ENCODE data around the gene GRAMD1B.

Gene GRAMD1B

DNA sequence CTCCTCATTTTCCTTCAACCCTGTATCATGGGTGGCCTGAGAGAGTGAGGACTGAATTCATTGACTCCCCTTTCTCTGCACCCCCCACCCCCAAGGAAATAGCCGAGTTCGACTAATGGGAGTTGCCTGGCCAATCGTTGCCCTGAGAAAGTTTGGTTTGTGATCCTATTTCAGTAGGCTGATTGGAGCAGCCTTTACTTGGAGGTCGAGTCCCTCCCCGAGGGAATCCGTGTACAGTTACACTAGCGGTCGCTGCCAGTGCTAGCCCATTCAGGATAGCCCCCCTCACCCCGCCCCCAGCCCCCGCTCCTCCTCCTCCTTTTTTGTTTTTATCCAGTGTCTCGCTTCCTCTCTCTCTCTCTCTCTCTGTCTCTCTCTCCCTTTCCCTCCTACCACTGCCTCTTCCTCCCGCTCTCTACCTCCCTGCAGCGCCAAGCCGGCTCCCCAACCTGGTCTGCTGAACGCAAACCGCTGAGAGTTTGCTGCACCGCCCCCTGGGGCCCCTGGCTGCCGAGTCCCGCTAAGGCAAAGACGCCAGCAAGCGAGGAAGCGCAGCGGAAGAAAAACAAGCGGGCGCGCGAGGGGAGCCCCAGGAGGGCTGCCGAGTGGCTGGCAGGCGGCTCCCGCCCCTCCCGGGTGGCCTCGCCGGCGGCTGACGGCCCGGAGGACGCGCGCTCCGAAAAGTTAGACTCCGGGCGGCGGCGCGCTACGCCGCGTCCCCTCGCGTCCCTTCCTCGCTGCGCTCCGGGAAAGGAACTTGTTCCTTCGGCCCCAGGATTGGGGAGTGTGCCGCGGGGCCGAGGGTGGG lies at the start of gene GRAMD1B:
GRAMD1B (plus strand) TSS at position 357 of the 808 bp plus-strand sequence. CDS start 524 bp downstream, outside the sequence.
- DNase-seq (ENCODE audit: low read depth), result peak; percentile 56

DNA sequence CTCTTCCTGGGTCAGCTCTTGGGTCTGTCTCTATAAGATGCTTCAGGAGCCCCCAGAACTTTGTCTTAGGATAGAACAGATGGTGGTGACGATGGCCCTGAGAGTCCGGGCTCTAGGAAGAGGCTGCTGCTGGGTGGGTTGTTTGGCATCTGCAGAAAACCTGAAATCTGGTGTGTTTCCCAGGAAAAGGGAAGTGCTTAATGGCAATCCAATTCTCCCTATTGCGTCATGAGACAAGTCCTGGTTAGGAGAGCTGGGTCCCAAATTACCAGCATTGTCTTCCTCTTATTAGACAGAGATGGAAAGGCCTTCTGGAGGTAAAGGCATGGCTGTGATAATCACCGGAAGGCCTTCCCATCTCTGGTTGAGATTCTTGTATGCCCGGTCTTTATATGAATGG lies 48.9 kb upstream of the GRAMD1B start:
- no peak for DNase-seq (ENCODE audit: low read depth)

DNA sequence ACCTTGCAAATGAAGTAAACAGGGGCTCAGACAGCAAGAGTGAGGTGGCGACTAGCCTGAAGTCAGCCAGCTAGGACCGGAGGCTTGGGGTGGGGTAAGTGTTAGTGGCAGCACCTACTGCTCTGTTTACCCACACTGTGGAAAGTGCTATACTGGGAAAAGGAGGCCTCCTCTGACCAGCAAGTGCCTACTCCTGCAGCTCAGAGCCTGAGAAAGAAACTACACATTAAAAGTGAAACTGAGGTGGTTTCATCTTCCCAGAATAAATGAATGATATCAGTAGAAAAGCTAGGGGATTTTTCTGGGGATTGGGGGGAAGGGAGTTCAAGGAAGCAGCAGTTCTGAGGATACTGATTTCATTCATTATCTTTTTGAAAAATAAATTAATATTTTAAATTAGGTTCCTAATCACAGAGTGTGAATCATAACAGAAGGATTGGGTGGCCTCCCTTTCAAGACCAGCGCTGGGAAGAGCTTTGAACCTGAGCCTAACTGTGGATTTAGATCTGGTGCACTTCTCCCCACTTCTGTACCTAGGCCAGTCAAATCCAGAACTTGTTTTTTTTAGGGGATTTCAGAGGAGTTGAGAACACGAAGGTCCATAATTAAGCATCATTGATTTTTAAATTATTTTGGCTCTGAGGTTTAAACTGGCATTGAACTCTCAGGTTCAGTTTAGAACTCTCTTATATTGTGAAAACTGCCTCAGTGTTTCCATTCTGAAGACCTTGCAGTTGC lies 48.1 kb upstream of the GRAMD1B start:
- DNase-seq (ENCODE audit: low read depth), result no peak

DNA sequence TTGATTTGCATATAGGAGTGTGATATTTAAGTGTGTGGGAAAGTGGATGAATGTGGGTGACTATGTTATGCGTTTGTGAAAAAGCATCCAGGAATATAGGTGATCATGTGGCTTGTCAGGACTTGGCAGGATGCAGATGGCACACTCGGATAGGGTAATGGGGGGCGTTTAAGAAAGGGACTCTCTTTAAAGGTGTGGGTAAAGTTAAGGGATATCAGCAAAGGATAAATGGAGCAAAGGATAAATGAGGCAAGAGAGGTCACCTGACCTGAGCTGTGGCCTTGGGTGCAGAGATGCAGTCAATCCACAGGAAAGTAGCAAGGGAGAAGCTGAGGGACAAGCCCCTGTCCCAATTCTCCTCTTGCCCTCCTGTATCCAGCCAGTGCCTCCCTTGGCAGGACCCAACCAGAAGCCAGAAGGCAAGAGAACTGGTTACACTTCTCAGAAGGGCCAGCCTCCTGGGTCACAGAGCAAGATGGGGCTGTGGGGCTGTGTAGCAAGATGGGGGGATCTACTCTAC lies 47.5 kb upstream of the GRAMD1B start:
- no peak for DNase-seq (ENCODE audit: low read depth)

DNA sequence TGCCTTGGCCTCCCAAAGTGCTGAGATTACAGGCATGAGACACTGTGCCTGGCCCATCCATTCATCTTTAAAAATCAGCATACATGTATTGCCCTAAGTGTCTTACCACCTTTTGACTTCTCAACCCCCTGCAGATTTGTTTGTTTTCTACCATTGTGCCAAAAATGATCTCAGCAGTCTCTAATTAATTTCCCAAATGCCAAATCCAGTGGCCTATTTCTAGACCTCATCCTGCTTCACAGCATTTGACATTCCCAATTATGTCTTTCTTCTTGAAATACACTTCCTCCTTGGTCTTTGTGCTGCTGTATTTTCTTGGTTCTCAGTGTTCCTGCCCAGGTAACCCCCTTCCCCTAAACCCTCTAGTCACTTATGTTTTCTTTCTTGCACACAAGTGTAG lies 46.0 kb upstream of the GRAMD1B start:
- no peak for DNase-seq (ENCODE audit: low read depth)

DNA sequence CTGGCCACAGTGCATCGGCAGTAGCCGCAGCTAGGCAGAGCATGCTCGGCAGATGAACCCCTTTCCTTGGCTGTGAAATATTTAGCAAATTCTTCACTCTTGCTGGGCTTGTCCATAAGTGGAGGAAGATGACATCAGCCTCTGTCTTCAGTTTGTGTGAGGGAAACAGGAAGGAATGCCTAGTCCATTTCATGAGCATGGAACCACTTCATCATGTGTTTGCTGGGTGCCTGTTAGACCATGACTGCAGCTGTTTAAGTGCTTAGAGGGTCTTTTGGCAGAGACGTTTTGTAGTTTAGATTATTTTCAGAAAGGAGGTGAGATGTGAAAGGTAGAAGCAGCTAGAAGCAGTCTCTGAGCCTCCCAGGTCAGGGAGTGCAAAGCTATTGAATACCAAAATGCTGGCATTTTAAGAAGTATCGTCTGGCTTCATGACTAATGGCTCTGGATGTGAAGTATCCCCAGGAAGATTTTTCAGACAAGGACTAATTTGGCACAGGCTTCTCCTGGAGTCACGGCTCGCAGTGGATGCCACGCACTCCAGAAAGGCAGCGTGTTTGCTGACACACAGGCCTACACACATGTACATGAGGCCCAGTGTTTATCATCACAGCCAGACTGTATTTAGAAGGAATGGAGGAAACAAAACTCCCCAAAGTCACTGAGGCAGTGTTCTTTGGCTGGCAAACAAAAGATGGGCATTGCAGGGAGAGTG lies 43.1 kb upstream of the GRAMD1B start:
- DNase-seq (ENCODE audit: low read depth), result no peak

DNA sequence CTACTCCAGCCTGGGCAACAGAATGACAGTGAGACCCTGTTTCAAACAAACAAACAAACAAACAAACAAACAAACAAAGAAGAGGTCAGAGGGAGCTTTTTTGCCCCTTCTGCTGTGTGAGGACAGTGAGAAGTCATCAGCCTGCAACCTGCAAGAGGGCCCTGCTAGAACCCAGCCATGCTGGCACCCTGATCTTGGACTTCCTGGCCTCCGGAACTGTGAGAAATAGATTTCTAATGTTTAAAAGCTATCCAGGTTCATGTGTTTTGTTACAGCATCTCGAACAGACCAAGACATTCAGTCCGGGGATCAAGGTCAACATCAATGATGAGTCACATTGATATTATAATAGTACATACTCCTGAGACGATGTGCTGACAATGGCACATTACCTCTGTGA lies 41.4 kb upstream of the GRAMD1B start:
- no peak for DNase-seq (ENCODE audit: low read depth)

DNA sequence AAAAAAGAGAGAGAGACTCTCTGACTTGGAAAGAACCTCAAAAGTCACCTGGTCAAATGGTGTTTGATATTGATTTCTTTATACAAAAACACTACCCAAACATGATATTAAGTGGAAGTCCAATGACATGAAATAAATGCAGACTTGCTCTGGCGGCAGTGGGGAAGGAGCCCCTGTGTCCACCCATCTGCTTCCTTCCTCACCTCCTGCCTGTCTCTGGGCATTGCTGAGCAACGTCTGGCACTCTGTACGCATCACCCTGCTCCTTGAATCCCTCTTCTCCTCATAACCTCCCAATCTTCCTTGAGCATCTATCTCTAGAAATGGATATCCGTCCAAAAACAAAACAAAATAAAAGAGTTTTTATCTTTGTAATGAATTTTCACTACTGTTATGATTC lies 39.9 kb upstream of the GRAMD1B start:
- no peak for DNase-seq (ENCODE audit: low read depth)

DNA sequence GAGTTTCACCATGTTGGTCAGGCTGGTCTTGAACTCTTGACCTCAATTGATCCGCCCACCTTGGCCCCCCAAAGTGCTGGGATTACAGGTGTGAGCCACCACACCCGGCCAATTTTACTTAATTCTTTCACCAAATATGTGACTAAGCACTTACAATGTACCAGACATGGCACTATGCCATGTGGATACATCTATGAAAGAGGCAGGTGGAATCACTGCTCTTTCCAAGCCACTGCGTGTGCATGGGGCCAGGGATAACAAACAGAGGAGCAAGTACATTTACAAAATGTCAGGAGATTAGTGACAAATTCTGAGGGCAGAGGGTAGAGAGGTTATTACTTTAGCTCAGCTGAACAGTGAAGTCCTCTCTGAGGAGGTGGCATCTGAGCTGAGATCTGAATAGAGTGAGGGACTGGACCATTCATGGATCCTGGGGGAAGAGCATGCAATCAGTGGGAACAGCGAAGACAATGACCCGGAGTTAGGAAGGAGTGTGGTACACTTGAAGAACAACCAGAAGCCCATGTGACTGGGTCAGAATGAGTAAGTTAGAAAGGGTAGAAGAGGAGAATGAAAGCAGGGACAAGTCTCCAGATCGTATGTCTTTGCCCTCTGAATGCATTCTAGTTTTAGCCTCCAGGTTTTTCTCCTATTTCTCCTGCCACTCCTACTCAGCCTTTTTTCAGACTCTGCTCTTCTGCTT lies 38.3 kb upstream of the GRAMD1B start:
- DNase-seq (ENCODE audit: low read depth), result no peak

DNA sequence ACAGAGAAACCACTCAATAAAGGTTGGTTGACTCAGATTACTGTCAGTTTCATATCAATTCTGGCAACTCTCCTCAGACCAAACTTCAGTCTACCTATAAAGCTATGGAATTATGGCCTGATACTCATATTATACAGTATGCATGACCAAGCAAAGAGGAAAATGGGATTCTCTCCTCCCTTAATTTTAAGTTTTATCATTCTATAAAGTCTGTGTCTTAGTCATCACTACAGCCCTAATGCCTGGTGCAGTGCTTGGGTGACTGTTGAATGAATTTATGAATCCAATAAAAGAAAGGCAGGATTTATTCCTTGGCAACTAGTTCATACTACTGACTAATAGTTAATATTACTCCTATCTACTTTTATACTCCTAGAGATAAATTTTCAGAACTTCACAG lies 37.6 kb upstream of the GRAMD1B start:
- no peak for DNase-seq (ENCODE audit: low read depth)

DNA sequence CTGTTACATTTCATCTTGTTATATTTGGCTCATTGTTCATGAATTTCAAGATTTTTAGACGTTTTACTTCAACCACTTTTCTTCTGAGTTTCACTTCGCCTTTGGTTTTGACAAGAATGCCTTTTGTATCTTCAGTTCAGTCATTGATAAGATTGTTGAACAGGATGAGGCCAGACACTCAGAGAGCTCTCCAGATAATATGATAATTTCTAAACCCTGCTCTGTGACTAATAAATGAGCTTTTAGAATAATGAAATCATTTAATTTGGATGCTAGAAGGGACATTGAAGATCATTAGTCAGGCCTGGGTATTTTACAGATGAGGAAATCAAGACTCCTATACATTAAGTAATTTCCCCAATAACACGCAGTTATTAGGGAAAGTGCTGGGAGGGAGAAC lies 37.2 kb upstream of the GRAMD1B start:
- no peak for DNase-seq (ENCODE audit: low read depth)

DNA sequence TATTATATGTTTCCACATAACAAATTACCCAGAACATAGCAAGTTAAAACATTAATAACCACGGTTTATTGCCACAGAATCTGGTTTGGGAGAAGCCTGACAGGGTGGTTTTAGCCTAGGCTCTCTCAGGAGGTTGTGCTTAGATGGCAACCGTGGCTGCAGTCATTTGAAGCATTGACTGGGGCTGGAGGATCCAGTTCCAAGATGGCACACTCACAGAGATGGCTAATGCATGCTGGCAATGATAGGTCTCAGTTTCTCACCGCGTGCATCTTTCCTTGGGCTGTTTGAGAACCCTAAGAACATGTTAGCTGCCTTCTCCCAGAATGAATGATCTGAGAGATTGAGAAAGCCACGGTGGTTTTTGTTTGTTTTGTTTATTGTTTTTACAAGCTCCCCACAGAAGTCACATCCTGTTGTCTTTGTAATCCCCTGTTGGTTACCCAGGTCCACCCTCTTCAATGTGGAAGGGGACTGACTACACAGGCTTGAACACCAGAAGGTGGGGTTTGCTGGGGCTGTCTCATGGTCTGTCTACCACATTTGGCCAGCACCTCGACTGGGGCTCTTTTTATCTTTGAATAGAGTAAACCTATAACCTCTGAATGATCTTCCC lies 36.6 kb upstream of the GRAMD1B start:
- no peak for DNase-seq (ENCODE audit: low read depth)

DNA sequence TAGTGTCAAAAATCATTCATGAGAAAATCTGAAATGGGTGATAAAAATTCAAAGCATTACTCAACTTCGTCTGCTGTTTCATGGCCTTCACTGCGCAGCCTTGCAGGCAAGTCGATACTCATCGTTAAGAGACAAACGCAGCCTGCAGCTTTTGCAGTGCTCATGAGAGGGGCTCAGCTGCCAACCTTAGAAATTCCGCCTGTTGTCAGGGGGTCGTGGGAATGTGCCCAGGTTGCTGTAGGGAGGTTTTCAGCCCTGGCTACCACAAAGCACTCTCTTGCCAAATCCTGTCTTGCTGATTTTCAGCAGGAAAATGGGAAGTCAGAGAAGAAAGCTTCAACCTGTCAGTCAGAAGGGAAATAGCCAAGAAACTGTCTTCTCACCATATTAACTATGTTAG lies 25.4 kb upstream of the GRAMD1B start:
- no peak for DNase-seq (ENCODE audit: low read depth)

DNA sequence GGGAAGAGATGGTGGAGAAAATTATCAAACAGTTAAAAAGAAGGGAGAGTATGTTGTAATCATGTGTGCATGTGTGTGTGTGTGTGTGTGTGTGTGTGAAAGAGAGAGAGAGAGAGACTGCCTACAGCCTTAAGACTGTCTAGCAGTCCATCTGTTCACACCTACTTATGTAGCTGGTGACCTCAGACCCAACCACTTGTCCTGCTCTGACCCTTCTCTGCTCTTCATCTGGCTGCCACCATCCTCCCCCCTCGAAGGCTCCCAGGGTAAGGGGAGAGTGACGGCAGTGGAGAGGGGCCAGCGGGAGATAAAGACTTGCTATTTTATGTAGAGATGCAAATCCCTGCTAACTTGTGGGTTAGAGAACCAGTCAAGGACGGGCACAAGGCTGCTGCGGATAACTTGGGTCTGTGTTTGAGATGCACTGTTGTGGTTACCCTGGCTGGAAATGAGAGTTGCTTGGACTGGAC lies 24.9 kb upstream of the GRAMD1B start:
- DNase-seq (ENCODE audit: low read depth), result no peak

DNA sequence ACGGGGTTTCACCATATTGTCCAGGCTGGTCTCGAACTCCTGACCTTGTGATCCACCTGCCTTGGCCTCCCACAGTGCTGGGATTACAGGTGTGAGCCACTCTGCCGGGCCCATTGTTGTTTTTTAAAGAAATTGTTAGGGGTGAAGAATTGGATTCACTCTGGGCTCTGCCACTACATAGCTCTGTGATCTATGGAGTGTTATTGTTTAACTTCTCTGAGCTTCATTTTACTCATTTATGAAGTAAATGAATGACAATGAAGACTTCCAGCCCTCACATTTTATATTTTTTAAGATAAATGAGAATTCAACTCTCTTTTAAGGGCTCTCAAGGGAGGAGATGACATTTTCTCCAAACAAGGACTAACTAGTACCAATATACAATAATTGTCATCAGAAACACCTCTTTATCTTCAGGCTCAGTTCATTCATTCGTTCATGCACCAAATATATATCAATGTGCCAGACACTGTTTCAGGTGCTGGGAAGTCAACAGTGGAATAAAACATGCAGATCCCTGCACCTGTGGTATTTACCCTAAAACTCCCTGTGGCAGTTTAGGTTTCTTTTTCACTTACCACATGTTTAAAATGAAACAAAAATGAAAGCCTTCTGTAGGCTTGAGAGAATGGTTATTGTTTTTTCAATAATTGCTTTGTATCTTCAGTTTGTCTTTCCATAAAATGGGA lies 23.5 kb upstream of the GRAMD1B start:
- DNase-seq (ENCODE audit: low read depth), result no peak

DNA sequence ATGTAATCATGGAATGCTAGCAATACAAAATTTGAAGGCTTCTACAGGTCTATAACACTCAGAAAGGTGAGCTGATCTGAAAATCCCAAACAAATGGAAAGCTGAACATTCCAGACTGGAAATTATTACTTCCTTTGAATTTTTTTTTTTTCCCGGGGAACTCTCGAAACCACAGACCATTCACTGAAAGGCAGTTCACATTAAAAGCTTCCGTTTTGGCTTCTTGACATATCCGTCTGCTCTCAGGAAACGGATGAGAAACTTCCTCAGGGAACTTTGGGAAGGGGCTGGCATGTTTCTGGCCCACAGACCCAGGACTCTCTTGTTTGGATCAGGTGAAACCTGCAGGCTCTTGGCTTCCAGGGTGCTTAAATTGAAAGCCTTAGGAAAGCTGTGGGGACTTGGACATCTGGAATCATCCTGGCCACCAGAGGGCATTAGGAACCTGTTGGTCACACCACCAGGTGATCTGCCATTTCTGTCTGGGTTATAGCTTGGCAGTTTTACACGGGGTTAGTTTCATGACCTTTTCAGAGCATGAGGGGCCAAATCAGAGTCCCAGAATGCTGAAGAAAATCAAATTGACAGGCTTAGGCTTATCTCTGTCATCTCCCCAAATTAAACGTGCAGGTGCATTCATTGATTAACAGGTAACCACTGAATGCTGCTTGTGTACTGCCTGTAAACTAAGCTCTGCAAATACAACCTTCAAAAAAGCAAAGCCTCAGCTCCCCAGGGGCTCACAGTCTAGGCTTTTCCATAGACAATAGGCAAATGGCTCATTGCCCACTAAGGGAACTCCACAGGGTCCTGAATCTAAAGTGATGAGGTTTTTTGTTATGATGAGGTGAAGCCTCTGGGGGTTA lies 22.7 kb upstream of the GRAMD1B start:
- DNase-seq (ENCODE audit: low read depth), result peak; percentile 14

DNA sequence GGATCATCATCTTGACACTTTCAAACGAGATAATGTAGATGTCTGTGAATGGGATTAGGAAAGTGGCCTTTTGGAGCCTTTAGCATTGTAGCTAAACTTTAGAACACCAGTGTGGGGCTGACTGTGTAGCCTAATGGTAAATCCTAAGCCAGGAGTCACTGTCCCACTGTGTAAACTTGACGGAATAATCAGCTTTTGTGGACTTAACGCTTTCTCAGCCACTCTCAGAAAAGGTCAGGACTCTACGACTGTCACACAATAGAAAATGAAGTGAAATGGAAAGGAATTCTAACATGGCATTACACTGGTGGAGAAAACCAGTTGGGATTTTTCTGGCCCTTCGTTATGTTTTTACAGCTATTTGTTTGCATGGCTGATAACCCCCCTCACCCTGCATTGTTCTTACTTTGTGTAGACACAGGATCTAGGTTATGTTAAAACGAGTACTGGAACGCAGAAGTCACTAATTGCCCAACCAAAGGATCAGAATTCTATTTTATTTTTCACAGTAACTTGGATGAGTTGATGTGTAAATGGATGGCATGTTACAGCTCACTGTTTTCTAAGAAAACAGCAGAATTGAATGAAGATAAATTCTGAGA lies 22.0 kb upstream of the GRAMD1B start:
- DNase-seq (ENCODE audit: low read depth), result no peak

DNA sequence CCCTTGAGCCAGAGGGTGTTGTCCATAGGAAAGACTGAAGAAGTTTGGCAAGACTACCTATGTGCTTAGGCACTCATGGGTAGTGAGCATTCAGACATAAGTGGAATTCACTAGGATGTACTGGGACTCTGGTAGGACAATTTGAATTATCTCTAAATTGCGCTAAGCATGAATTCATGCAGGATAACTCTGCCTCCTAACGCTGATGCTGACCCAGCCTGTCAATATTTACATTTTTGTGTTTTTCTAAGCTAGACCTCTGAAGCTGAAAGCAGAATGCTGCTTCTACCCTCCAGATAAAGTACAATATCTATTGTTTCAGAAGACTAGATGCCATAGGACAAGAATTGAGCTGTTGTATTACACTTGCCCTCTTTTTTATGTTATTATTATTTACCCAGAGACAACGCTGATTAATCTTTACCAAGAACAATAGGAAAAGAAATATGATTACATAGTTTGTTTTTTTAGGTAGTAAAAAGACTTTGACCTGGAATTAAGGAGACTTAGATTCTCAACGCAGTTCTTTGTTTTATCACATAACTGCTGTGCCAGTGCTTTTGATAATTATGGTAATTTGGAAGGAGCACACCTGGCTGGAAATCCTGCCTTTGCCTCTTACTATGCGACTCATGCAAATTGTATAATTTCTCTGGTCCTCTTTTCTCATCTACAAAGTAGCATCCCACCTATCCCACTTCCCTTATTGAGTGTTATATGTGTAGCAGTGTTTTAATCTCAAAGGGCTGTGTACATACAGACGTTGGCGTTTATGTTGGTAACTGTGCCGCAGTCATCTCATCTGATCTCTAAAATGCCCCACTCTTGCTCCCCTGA lies 21.2 kb upstream of the GRAMD1B start:
- no peak for DNase-seq (ENCODE audit: low read depth)
